ENCODE results near the gene TMEM256. TPM values are rescaled to one million over a fixed set of nuclear protein-coding genes. Genes with fewer than 3 reads are reported as not detected.

The TMEM256 gene
- total and polyA plus RNA-seq, 9 of the 15 experiments (the other 6 are each of a cell fraction or from before 2014, with no cell fraction given) = 43.4 to 177 (median 68.5) TPM

- TF ChIP-seq, protein P1, sequence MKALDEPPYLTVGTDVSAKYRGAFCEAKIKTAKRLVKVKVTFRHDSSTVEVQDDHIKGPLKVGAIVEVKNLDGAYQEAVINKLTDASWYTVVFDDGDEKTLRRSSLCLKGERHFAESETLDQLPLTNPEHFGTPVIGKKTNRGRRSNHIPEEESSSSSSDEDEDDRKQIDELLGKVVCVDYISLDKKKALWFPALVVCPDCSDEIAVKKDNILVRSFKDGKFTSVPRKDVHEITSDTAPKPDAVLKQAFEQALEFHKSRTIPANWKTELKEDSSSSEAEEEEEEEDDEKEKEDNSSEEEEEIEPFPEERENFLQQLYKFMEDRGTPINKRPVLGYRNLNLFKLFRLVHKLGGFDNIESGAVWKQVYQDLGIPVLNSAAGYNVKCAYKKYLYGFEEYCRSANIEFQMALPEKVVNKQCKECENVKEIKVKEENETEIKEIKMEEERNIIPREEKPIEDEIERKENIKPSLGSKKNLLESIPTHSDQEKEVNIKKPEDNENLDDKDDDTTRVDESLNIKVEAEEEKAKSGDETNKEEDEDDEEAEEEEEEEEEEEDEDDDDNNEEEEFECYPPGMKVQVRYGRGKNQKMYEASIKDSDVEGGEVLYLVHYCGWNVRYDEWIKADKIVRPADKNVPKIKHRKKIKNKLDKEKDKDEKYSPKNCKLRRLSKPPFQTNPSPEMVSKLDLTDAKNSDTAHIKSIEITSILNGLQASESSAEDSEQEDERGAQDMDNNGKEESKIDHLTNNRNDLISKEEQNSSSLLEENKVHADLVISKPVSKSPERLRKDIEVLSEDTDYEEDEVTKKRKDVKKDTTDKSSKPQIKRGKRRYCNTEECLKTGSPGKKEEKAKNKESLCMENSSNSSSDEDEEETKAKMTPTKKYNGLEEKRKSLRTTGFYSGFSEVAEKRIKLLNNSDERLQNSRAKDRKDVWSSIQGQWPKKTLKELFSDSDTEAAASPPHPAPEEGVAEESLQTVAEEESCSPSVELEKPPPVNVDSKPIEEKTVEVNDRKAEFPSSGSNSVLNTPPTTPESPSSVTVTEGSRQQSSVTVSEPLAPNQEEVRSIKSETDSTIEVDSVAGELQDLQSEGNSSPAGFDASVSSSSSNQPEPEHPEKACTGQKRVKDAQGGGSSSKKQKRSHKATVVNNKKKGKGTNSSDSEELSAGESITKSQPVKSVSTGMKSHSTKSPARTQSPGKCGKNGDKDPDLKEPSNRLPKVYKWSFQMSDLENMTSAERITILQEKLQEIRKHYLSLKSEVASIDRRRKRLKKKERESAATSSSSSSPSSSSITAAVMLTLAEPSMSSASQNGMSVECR (CRISPR knock-in tag; IDR thresholded peaks at IDR 0.05) = no peak
- TF ChIP-seq SP1 (CRISPR knock-in tag; IDR thresholded peaks at IDR 0.05) (0 out of 2 replicates have a peak, but pooled peaks have one; percentile 32), ZNF395 (CRISPR knock-in tag; IDR thresholded peaks at IDR 0.05) (no peak), ZNF764 (CRISPR knock-in tag; IDR thresholded peaks at IDR 0.05; ENCODE audit: low read depth) (no peak), HDAC8 (tag; IDR thresholded peaks at IDR 0.05) (no peak), RBFOX2 (IDR thresholded peaks at IDR 0.05; ENCODE audit: low read depth, low read length) (peak; percentile 67), ZNF551 (CRISPR knock-in tag; IDR thresholded peaks at IDR 0.05) (no peak), CBX3 (IDR thresholded peaks at IDR 0.05; ENCODE audit: borderline replicate concordance in 1 of 2, low read length in 2 of 2) (no peak), THAP12 (CRISPR knock-in tag; IDR thresholded peaks at IDR 0.05) (no peak)
These were observed 41.1 kb upstream of the TMEM256 start, which contains the start of gene CHRNB1 (continued) for GRCh38 chr17:7444682-7445618.
